Stimulated activated CD8-positive, alpha-beta memory T cell treated with anti-CD3 and anti-CD28 coated beads, Interleukin-12 subunit alpha, Interleukin-12 subunit beta, amount 100 ng/mL, for 24 hours (primary cell): ENCODE data around the gene SEC63.
"Not testable (repeated sequence)": the region's sequence is repeated elsewhere in the genome, so short reads cannot be mapped to it uniquely, and the experiment has no call there.

Experiments used
- DNase-seq: peaks from one replicate; pipeline ENCODE4 v3.0.0-alpha.2; 2020; ENCODE audit errors: extremely low read depth

Gene SEC63

DNA sequence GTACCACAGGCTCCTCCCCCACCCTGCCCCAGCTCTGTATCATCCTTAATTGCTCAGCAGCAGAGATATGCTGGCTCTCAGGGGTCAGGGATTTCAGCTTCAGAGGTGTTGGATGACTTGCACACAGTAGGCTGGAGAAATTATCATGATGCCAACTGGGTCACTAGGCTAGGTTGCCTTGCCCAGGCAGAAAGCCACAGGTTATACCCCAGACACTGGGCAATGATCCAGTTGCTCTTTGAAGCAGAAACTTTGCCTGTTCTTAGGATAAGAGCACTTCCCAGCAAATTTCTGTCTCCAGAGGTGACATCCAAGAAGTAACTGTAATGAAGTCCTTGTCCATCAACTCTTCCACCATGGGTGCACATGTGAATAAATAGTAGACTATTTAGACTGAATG lies 95.6 kb downstream of the SEC63 start:
- DNase-seq = no peak

DNA sequence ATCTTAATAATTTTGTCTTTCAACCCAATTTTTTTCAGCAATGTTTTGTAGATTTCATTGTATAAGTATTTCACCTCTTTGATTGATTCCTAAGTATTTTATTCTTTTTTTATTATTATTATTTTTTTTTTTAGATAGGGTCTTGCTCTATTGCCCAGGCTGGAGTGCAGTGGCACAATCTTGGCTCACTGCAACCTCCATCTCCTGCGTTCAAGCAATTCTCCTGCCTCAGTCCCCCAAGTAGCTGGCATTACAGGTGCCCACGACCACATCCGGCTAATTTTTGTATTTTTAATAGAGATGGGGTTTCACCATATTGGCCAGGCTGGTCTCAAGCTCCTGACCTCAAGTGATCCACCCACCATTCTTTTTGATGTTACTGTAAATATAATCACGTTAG lies 97.0 kb downstream of the SEC63 start:
- not testable (repeated sequence) for DNase-seq

DNA sequence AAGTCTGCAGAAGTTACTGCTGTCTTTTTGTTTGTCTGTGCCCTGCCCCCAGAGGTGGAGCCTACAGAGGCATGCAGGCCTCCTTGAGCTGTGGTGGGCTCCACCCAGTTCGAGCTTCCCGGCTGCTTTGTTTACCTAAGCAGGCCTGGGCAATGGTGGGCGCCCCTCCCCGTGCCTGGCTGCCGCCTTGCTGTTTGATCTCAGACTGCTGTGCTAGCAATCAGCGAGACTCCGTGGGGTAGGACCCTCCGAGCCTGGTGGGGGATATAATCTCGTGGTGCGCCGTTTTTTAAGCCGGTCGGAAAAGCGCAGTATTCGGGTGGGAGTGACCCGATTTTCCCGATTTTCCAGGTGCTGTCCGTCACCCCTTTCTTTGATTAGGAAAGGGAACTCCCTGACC lies 97.9 kb downstream of the SEC63 start:
- DNase-seq = not testable (repeated sequence)

DNA sequence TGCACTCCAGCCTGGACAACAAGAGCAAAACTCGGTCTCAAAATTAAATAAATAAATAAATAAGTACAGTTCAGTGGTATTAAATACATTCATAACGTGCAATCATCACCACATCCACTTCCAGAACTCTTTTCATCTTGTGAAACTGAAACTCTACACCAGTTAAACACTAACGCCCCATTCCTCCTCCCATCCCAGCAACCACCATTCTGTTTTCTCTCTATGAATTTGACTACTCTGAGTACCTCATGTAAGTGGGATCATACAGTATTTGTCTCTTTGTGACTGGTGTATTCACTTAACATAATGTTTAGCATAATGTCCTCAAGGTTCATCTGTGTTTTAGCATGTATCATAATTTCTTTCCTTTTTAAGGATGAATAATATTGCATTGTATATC lies 104.8 kb downstream of the SEC63 start:
- DNase-seq = no peak

DNA sequence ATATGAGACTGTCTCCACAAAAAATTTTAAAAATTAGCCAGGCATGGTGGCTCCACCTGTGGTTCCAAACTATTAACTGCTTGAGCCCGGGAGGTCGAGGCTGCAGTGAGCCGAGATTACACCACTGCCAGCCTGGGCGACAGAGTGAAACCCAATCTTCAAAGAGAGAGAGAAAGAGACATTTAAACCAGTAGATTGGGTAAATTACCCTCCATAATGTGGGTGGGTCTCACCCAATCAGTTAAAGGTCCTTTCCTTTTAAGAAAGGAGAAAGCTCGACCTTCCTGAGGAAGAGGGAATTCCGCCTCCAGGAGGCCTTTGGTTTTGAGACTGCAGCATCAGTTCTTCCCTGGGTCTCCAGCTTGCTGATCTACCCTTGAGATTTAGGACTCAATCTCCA lies 108.7 kb downstream of the SEC63 start:
- no peak for DNase-seq

DNA sequence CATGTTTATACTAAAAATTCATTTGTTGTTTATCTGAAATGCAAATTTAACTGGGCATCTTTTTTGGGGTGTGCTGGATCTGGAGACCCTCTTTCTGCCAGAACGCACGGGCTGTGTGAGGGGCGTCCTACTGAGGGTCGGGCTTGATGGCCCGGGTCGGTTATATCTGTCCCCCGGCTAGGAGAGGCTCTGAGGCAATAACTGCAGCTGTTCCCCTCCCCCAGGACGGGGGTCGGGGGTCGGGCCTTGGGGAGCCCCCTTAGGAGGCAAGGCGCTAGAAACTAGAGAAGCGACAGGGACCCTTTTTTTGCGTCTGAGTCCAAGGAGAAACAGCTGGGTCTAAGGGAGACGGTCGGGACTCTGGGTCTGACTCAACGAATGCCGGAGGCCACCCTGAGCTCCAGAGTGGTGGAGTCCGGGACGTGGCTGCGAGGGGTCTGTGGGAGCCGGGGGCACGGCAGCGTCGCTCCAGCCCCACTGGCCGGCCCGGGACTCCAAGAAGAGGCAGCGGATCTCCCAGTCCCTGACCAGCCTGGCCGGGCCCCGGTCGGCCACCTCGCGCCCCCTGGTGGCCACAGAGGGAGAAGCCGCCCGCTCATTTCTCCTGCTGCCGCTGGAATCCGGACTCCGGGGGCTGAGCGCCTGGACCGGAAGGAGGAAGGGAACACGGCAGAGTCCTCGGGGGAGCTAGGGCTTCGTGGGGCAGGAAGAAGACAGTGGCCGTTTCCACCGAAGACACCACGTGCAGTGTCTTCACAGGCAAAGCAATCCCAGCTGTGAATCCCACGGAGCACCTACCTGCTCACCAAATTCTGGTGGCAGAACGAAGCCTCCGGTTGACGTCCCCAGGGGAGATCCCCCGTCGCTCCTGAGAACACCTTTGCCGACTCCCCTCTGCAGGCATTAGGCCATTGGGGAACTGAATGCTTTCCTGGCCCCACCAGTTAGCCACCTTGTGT lies 109.9 kb downstream of the SEC63 start:
- DNase-seq = peak; percentile 58

DNA sequence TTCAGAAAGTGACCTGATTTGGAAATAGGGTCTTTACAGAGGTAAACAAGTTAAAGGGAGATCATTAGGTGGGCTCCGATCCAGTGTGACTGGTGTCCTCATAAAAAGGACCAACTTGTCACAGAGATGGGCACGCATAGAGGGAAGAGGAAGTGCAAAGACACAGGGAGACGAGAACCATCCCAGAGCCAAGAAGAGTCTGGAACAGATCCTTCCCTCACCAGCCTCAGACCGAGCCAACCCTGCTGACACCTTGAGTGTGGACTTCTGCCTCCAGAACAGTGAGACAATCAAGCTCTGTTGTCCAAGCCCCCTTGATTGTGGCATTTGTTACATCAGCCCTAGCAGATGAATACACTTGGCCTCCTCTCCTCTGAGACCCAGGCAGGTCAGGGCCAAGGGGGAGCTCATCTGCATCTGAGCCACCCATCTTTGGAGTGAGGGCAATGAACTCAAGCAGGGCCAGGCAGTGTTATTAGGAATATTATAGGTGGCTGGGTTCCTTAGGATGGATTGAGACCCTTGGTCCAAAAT lies 111.7 kb downstream of the SEC63 start:
- no peak for DNase-seq

DNA sequence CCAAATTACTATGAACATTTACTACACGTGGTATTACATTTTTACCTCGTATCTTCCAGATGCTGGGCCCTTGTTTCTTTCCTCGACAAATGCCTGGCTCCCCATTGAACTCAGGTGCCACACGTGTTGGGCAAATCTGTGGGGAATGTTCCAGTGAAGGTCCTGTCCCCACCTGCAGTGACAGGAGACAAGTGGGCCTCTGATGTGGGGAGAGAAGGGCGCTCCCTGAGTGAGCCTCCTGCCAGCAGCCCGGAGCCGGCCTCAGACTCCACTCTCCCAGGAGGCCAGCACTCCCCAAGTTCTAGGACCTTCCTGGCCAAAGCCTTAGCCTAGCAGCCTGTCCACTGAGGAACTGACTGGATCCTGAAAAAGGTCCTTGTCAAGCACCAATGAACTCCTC lies 112.2 kb downstream of the SEC63 start:
- DNase-seq = no peak

DNA sequence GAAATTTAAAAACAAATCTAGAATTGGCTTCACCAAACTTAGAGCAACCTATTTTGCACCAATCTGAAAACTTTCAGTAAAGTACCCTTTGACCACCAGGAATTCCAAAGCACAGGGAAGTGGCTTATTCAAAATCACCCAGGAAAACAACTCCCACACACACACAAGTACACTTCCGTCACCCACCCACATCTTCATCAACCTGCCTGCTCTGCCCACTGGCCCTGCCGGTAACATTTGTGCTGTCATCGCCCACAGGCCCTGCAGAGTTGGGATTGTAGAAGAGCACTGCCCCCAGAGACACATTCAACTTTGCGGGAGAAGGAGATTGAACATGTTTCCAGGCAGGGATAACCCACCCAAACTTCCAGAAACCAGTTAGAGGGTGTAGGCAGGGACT lies 114.6 kb downstream of the SEC63 start:
- no peak for DNase-seq

DNA sequence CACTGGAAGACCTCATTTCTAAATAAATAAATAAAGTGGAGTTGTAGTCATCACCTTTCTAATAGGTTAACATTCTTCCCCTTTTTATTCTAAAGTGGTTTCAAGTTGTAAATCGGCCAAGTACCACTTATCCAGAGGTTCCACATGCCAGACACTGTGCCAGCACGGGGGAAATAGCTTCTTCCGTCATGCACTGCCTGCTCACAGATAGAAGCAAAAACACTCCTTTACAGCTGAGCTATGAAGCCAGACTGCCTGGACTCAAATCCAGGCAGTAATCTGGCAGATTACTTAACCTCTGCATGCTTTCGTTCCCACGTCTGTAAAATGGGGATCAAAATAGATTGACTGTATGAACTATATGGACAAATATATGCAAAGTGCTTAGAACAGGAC lies 116.7 kb downstream of the SEC63 start:
- DNase-seq = no peak

DNA sequence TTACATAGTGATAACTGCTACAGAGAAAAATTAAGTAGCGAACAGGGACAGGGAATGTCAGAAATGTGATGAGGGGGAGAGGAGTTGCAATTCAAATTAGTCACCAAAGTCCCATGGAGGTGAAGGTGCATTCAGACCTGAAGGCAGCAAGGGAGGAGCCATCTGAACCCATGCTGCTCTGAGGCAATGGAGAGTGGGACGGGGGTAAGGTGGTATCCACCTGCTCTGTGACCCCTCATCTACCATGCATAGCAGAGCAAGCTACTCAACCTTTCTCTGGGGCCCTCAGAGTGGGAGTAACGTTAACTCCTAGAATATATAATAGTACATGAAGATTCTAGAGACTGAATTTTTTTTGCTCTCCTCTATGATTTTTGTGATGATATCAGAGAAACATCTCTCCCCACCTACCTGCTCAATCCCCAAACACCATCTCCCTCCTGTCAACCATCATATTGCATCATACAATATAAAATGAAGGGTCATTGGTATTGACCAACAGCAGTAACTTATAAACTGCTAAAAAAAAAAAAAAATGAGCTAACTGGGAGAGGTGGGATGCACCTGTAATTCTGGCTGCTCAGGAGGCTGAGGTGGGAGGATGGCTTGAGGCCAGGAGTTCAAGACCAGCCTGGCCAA lies 117.3 kb downstream of the SEC63 start:
- no peak for DNase-seq

DNA sequence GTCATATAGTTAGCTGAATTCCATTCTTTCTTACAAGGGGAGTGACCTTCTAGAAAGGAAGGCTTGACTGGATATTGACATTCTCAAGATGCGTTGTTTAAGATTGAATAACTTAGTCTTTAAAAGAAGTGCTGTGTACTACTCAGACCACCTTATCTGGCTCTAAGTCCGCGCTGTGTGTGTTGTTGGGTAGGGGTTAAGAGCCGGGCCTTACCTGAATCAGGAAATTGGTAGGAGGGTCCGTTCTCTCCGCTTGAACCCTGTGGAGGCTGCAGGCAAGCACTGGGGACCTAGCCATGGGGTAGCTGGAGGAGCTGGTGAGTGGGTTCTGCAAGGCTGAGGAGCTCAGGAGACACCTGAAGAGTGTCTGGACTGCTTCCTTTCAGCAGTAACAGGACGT lies 124.9 kb downstream of the SEC63 start:
- DNase-seq = no peak

DNA sequence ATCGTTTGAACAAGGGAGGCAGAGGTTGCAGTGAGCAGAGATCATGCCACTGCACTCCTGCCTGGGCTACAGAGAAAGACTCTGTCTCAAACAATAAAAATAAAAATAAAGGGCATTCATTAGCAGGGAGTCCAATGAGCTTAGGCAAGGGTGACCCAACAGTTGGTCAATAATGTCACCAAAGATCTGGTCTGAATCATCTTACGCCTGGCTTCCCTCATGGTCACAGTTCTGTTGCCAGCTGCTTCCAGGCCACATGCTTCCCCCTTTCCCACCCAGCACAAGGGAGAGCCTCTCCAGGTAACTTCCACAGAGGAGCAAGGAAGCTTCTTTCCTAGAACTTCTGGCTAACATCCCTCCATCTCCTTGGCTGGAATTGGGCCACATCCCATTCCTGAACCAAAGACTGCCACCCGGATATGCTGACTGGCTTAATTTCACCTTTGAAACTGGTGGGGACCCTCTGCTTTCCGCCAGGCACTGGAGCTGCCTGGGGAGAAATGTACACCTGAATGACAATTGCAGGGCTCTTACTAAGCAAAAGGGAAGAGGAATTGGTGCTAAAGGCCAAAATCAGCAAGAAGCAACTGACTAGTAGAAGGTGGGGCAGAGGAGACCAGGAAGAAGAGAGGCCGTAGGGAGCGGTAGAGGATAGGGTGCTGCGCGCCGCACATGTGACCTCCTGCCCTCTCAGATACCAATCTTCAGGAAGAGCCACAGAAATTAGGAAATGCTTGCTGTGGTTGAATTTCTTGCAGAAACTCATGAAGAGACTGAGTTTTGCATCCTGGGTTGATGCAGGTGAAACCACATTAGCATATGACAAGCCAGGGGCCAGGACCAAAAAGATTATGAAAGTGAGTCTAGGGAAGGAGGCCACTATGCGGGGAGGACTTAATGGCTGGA lies 125.6 kb downstream of the SEC63 start:
- no peak for DNase-seq

DNA sequence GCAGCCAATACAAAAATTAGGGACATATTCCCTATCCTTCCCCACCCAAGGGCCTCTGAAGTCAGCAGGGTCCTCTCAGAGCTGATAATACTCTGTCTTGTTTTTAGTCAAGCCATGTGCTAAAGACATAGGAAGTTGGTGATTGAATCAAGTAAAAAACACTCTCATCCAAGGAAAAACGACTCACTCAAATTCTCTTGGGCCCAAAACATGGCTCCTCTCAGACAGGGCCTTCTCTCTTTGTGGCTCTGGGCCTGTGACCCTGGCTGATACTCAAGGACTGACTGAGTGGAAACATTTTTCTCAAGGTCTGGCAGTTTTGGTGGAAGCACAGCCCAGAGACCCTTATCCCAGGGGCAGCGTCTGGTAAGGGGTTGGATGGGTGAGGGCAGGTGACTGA lies 127.9 kb downstream of the SEC63 start:
- no peak for DNase-seq

DNA sequence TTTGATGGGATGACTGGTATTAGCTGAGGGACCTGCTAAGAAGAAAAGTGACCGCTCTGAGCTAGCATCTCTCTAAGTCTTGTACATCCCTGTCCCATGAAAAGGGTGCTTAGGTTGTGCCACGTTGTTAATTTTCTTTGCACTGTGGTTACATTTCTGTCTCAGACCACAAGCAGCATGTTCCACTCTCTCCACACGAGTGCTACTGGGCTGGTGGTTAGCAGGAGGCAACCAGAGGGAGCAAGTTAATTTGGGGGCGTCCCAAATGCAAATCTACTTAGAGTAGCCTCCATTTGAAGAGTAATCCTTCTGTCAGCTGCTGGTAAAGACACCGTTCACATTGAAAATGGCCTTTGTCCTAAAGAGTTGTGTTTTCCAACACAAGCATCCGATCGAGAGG lies 130.5 kb downstream of the SEC63 start:
- DNase-seq = no peak

DNA sequence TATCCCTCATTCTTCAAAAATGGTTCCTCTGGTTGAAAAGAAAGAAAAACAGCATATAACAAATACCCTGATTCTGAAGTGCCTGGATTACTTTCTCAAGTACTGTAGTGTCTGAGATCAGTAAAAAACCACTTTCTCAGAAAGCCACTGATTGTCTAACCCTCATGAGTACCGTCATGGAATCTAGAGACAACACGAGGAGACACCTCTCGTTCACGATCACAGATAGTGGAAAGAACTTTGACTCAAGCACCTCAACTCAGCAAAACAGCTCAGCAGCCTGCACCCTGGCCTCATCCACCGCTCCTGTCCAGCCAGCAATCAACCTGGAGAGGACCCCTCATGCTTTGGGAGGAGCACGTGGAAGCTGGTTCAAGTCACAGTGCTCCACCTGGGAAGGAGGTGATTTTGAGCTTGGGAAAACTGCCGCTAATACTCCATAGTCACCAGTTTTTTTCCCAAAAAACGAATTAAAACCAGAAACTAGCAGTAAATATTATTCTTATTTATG lies 134.9 kb downstream of the SEC63 start:
- peak; percentile 35 for DNase-seq

DNA sequence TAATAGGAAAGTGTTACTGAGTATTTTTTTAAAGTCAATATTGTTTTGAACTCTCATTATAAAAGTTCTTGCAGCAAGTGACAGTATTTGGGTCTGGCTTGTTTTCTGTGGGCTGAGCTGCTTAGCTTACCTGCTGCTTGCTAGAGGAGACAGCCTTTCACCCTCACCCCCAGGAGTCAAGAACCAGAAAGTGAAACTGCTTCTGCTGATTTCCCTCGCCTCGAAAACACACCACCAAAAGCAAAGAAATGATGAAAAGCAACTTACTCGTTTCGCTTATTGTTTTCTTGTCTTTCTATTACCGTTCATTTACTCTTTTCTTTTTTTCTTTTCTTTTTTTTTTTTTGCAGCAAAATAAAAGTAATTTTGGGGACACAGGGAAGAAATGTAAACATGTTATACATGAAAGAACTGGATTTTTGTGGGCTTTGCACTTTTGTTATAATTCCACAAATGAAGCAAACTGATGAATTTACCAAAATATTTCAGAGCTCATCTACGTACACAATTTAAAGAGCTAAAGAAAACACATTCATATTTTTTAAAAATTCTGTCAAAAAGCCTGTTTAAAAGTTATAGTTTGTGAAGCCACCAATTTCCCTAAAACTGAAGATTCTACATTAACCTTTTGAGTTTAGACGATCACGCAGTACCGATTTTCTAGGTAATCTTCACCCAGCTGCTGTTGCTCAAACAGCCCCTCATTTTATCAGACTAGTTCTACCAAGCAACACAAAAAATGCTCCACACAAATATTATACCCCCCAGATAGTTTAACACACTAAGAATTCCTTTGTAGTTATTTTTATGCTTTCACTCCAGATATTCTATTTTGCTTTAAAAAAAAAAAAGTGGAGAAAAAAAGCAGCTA lies 135.6 kb downstream of the SEC63 start:
- DNase-seq = no peak

DNA sequence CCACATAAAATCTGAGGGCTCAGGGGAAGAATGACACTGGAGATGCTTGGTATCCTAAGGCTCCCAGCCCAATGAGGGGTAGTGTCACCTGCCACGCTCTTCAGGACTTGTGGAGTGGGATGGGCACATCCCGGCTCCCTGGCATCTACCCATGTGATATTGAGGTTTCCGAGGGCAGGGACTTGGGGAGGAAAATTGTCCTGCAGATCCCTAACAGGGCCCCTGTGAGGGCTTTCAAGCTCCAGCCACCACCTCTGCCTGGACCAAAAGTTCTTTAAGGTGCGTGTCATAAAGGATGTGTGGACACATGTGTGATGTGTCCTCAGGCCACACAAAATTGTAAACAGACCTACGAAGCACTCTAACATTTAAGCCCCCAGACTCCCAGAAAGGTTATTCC lies 136.4 kb downstream of the SEC63 start:
- DNase-seq = no peak

DNA sequence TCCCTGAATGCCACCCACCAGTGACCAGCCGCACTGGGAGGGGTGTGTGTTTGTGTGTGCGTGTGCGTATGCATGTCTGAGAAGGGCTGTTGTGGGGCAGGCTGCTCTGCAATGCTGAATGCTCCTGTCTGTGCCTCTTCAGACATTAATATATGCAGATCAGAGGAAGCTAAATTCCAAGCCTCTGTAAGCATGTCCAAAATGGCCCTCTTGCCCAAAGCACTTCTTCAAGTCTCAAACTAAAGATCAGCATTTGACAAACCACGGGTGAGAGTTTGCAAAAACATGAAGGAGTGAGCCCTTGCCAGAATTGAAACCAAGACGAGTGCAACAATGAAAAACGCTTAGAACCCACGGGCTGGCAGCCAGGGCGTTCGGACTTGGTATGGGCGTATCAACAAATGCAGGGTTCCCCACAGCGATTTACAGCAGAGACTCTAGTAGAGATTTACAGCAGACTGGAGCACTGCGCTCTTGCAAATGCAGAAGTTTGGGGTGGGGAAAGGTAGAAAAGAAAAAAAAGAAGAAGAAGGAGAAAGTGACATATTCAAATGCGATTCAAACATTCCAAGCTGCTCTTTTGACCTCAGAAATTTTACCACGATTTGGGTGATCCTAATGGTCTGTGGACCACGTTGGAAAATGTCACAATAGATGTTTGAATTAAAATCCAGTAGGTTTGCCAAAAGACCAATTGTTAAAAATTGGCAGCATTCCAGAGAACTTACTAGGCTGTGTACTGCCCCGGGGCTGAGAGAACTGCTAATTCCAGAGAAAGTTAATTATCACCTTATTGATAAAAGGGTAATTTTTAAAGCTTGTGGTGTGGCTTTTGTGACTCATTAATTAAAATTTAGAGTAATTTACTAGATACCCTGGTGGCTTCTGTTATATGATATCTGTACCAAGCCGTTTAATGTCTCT lies 137.4 kb downstream of the SEC63 start:
- no peak for DNase-seq

DNA sequence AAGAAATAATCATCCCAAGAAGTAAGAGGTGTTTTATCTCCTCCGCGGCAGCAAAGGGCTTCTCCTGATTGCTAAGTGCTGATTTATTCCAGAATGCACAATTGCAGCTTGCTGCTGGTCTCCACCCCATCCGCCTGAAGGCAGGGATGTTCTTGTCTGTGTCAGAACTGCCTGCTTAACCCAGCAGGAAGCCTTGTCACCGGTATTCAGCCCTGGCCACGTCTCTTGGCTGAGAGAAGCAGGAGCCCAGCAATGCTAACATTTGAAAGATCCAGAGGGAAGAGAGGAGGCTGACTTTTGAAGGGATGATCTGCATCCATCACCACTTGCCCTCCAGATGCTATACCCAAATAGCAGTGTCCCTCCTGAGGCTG lies 138.1 kb downstream of the SEC63 start:
- DNase-seq = no peak
